Mesodermal cell (in vitro differentiated cells): ENCODE measurements around the gene IFNL1.

Experiments used
- H3K27ac ChIP-seq: 2 replicates; pipeline ENCODE4 v1.7.0; 2013; ENCODE audit warnings: mild to moderate bottlenecking, low read depth, low read length, moderate library complexity; ENCODE audit not compliant: severe bottlenecking
- H3K36me3 ChIP-seq: 2 replicates; pipeline ENCODE4 v1.7.1; 2013; ENCODE audit warnings: mild to moderate bottlenecking, low read length, moderate library complexity; ENCODE audit not compliant: control insufficient read depth, insufficient read depth
- H3K4me1 ChIP-seq: one replicate; pipeline ENCODE4 v1.7.1; 2013; ENCODE audit warnings: mild to moderate bottlenecking, low read length; ENCODE audit not compliant: insufficient read depth, control insufficient read depth, poor library complexity, severe bottlenecking
- H3K4me3 ChIP-seq: 2 replicates; pipeline ENCODE4 v1.7.0; 2013; ENCODE audit warnings: low read length, control low read depth, mild to moderate bottlenecking; ENCODE audit not compliant: insufficient read depth, poor library complexity, severe bottlenecking; ENCODE audit errors: extremely low read depth
- H3K9me3 ChIP-seq: 2 replicates; pipeline ENCODE4 v1.7.1; 2013; ENCODE audit warnings: mild to moderate bottlenecking, low read length, moderate library complexity; ENCODE audit not compliant: control insufficient read depth
- WGBS, 2 experiments: methylation state at CpG; one replicate each; pipeline ENCODE4 v1.1.5; 2013; ENCODE audit warnings: missing lambda C conversion rate in 2 of 2; ENCODE audit not compliant: insufficient coverage in 2 of 2; 5-methylcytosine and 5-hydroxymethylcytosine counted together

IFNL1 gene

GRCh38 chr19:39310558-39311311, 14.5 kb downstream of the IFNL1 start:
- H3K9me3 ChIP-seq, result no peaks in the 10 kb centered on the region
- WGBS, 2 experiments, result 54 to 66% methylated on average over 9 of the region's 11 CpGs
- H3K4me3 ChIP-seq, result no peak overlapping the region
- no peak overlapping the region for H3K27ac ChIP-seq
- H3K36me3 ChIP-seq, result peaks cover 6% of the 10 kb centered on the region
- H3K4me1 ChIP-seq, result peaks cover 13% of the 10 kb centered on the region

DNA sequence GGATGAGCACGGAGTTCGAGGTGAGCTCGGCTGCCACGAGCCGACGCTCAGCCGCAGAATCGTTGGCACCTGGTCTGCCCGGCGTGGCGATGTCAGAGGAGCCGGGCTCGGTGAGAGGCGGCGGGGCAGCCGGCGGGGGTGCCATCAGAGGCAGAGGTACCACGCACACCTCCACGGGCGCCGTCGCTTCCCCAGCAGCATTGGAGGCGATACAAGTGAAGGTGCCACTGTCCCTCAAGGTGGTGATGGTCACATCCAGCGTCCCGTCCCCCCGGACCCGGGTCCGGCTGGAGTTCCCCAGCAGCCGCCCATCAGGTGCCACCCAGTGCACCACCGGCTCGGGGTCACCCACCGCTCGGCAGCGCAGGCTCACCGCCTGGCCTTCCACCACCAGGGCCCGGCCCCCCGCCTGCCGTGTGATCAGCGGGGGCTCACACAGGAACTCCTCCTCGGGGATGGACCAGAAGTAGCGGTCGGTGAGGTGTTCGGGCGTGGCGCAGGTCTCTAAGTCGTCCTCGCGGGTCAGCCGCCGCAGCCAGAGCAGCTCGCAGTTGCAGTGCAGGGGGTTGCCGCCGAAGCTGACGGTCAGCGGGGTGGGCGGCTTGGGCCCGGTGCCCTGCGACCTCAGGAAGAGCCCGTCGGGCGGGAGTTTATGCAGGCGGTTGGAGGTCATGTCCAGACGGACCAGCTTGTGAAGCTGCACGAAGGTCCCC, 18.0 kb downstream of the IFNL1 start:
- 93 to 96% methylated on average over 56 to 60 of the region's 64 CpGs for WGBS, 2 experiments
- Histone ChIP-seq H3K4me1 (no peaks in the 10 kb centered on the region), H3K9me3 (no peaks in the 10 kb centered on the region), H3K36me3 (peaks cover 6% of the 10 kb centered on the region), H3K27ac (no peak overlapping the region), H3K4me3 (no peak overlapping the region)

GRCh38 chr19:39315933-39316332, 19.7 kb downstream of the IFNL1 start:
- Histone ChIP-seq H3K4me1 (no peaks in the 10 kb centered on the region), H3K27ac (no peak overlapping the region), H3K9me3 (no peaks in the 10 kb centered on the region), H3K4me3 (no peak overlapping the region), H3K36me3 (peaks cover 6% of the 10 kb centered on the region)
- WGBS, 2 experiments, result 100% methylated on average over 1 of the region's 1 CpG; no CpG with 5 or more reads in 1 of the 2 experiments

DNA sequence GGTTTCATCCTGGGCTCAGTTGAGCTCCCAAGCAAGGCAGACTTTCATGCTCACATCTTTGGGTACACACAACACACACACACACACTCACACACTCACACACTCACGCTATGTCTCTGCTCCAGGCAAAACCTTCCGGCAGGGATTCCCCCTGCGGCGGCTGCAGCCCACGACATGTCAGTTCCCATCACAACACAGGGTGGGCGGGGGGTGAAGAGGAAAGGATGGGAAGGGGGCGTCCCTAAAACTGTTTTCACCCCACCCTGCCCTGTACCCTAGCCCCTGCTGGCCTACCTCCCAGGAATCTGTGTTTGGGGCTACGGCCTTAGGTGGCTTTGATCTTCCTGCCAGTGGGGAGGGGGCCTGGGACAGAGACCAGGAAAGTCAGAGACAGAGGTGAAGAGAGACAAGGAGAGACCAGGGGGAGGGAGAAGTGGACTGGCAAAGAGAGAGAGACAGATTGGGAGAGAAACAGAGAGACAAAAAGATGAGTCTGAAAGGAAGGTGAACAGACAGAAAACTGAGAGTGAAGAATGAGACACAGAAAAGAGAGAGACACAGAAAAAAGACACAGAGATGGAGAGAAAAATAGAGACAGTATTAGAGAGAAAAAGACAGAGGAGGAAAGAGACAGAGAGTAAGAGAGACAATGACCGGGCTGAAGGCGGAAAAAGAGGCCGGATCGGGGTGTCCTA, 20.6 kb downstream of the IFNL1 start:
- Histone ChIP-seq H3K4me1 (no peaks in the 10 kb centered on the region), H3K27ac (no peak overlapping the region), H3K36me3 (peaks cover 6% of the 10 kb centered on the region), H3K4me3 (no peak overlapping the region), H3K9me3 (no peaks in the 10 kb centered on the region)
- WGBS, 2 experiments, result 96 to 97% methylated on average over 4 to 5 of the region's 12 CpGs

- Histone ChIP-seq H3K36me3 (peaks cover 6% of the 10 kb centered on the region), H3K4me1 (no peaks in the 10 kb centered on the region), H3K4me3 (no peak overlapping the region), H3K9me3 (no peaks in the 10 kb centered on the region), H3K27ac (no peak overlapping the region)
- 100% methylated on average over 2 of the region's 4 CpGs; no CpG with 5 or more reads in 1 of the 2 experiments for WGBS, 2 experiments
These were observed 21.3 kb downstream of the IFNL1 start for GRCh38 chr19:39317476-39317875.

GRCh38 chr19:39318071-39318470, 21.9 kb downstream of the IFNL1 start:
- Histone ChIP-seq H3K4me3 (no peak overlapping the region), H3K4me1 (no peaks in the 10 kb centered on the region), H3K9me3 (no peaks in the 10 kb centered on the region), H3K27ac (no peak overlapping the region), H3K36me3 (peaks cover 6% of the 10 kb centered on the region)
- WGBS, 2 experiments, result 95 to 97% methylated on average over 4 to 5 of the region's 5 CpGs

GRCh38 chr19:39318690-39319089, 22.5 kb downstream of the IFNL1 start:
- 91 to 93% methylated on average over 4 of the region's 4 CpGs for WGBS, 2 experiments
- Histone ChIP-seq H3K4me1 (no peaks in the 10 kb centered on the region), H3K4me3 (no peak overlapping the region), H3K36me3 (peaks cover 3% of the 10 kb centered on the region), H3K27ac (no peak overlapping the region), H3K9me3 (no peaks in the 10 kb centered on the region)

GRCh38 chr19:39319098-39319891, 23.1 kb downstream of the IFNL1 start:
- H3K4me3 ChIP-seq, result peak overlapping the region; percentile 52
- no peaks in the 10 kb centered on the region for H3K4me1 ChIP-seq
- no peaks in the 10 kb centered on the region for H3K9me3 ChIP-seq
- no peak overlapping the region for H3K27ac ChIP-seq
- WGBS, 2 experiments, result 82 to 85% methylated on average over 5 of the region's 5 CpGs
- H3K36me3 ChIP-seq, result no peaks in the 10 kb centered on the region

DNA sequence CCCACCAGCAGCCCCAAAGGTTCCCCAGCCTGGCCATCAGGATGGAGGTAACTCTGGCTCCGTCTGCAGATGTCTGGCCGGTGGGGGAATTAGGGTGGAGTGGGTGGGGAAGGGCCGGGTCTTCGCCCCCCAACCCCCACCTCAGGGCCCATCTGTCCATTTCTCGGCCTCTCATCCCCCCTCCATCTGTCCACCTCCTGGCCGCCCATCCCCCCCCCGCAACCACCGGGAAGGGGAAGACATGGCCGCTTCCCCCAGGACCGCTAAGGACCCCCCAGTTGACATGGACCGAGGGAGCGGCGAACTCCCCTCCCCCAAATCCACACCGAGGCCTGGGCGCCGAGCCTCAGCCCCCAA, 23.7 kb downstream of the IFNL1 start:
- H3K36me3 ChIP-seq, result no peaks in the 10 kb centered on the region
- H3K4me3 ChIP-seq, result peak overlapping the region; percentile 52
- no peak overlapping the region for H3K27ac ChIP-seq
- no peaks in the 10 kb centered on the region for H3K4me1 ChIP-seq
- WGBS, 2 experiments, result 0 to 13% methylated on average over 1 to 3 of the region's 16 CpGs
- H3K9me3 ChIP-seq, result no peaks in the 10 kb centered on the region

GRCh38 chr19:39321117-39321831, 25.1 kb downstream of the IFNL1 start:
- no peak overlapping the region for H3K4me3 ChIP-seq
- H3K27ac ChIP-seq, result no peak overlapping the region
- 44 to 45% methylated on average over 5 of the region's 10 CpGs for WGBS, 2 experiments
- no peaks in the 10 kb centered on the region for H3K36me3 ChIP-seq
- no peaks in the 10 kb centered on the region for H3K9me3 ChIP-seq
- H3K4me1 ChIP-seq, result no peaks in the 10 kb centered on the region
